Lower leg skin (tissue), 3 donors: ENCODE results near the gene MYCBP2.

Experiments
- POLR2A ChIP-seq, 2 donors: fragments of 450-650 bp; IDR thresholded peaks; one replicate each; pipeline ENCODE4 v1.6.1; 2016 to 2017; ENCODE audit warnings: antibody characterized with exemption in 2 of 2, mild to moderate bottlenecking in 1 of 2, moderate library complexity in 1 of 2
- TF ChIP-seq, protein P1 (sequence below), 3 donors: fragments of 450-650 bp; IDR thresholded peaks; one replicate each; pipeline ENCODE4 v1.5.1; 2016; ENCODE audit warnings: antibody characterized with exemption in 3 of 3, mild to moderate bottlenecking in 3 of 3, moderate library complexity in 2 of 3

DNA sequence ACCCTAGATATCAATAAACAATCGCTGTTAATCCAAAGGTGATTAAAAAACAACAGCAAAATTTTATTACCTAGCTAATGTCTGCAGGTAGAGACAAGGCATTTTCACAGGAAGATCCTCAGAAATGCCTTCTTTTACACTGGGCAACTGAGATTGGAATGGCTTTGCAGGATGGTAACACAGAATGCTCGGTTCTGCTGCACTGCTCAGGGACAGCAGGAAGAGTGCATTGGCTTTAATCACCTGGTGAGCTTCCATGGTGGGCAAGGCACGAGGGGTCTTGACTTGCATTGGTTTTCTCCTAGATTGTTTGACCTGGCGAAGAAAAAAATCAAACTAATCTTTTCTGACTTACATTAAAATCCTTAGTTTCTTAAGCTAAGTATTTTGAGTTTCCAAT, 231.6 kb downstream of the MYCBP2 start:
- TF ChIP-seq, protein P1, sequence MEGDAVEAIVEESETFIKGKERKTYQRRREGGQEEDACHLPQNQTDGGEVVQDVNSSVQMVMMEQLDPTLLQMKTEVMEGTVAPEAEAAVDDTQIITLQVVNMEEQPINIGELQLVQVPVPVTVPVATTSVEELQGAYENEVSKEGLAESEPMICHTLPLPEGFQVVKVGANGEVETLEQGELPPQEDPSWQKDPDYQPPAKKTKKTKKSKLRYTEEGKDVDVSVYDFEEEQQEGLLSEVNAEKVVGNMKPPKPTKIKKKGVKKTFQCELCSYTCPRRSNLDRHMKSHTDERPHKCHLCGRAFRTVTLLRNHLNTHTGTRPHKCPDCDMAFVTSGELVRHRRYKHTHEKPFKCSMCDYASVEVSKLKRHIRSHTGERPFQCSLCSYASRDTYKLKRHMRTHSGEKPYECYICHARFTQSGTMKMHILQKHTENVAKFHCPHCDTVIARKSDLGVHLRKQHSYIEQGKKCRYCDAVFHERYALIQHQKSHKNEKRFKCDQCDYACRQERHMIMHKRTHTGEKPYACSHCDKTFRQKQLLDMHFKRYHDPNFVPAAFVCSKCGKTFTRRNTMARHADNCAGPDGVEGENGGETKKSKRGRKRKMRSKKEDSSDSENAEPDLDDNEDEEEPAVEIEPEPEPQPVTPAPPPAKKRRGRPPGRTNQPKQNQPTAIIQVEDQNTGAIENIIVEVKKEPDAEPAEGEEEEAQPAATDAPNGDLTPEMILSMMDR (IDR thresholded peaks at IDR 0.05) = no peak
- no peak for TF ChIP-seq POLR2A (IDR thresholded peaks at IDR 0.05)
